RCC 7860 (cell line): ENCODE measurements around the gene FAM83C.

Experiments
- DNase-seq: peaks from one replicate; pipeline ENCODE4 v3.0.0-alpha.2; 2015; ENCODE audit warnings: low spot score
- FAIRE-seq: peaks from 2 replicates; lab custom pipeline; 2012; peaks lifted over from hg19 to GRCh38; lab: Jason Lieb, UNC

Gene FAM83C

GRCh38 chr20:35300469-35301262, 8.4 kb upstream of the FAM83C start:
- no peak for FAIRE-seq
- no peak for DNase-seq

GRCh38 chr20:35299780-35300179, 7.6 kb upstream of the FAM83C start:
- FAIRE-seq, result no peak
- DNase-seq, result no peak

DNA sequence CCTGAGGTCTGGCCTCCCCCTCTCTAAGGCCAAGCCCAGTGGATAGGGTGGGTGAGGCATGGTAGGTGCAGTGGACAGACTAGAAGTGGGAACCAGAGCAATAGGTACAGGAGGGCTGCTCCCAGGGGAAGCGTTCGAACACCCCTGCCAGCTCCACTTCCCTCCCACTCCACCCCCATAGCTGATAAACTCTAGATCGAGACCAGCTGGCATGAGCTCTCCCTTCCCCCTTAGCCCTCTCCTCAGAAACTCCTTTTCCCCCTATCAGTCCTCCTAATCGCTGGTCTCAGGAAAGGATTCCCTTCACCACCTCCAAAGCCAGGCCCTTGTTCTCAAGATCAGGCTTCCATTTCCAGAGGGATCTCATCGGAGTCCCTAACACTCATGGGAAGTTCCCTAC, 6.0 kb upstream of the FAM83C start:
- no peak for DNase-seq
- no peak for FAIRE-seq

GRCh38 chr20:35297740-35298139, 5.5 kb upstream of the FAM83C start:
- DNase-seq, result no peak
- FAIRE-seq, result no peak

- DNase-seq, result no peak
- no peak for FAIRE-seq
These were observed 4.9 kb upstream of the FAM83C start for GRCh38 chr20:35297155-35297554.

GRCh38 chr20:35296101-35296554, 3.9 kb upstream of the FAM83C start:
- FAIRE-seq (no peak), DNase-seq (no peak)

DNA sequence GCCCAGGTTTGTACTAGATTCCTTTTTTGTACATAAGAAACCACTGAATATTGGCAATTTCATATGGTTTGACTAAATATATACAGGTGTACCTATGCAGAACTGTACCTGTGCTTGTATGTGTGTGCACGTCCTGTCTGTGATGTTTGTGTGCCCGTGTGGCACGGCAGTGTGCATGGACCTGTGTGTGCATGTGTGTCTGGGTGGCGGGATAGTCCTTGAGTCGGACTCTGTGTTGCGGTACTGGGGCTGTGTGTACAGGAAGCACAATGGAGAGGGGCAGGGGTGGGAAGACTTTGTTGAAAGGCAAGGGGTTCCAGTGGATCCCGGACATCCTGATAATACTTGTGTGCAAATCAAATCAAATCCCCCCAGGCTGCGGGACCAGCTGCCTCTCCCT, 3.4 kb upstream of the FAM83C start:
- DNase-seq (no peak), FAIRE-seq (no peak)

GRCh38 chr20:35295058-35295457, 2.8 kb upstream of the FAM83C start:
- DNase-seq (no peak), FAIRE-seq (no peak)

- FAIRE-seq, result no peak
- DNase-seq, result no peak
These were observed 2.1 kb upstream of the FAM83C start for GRCh38 chr20:35294293-35294685.

DNA sequence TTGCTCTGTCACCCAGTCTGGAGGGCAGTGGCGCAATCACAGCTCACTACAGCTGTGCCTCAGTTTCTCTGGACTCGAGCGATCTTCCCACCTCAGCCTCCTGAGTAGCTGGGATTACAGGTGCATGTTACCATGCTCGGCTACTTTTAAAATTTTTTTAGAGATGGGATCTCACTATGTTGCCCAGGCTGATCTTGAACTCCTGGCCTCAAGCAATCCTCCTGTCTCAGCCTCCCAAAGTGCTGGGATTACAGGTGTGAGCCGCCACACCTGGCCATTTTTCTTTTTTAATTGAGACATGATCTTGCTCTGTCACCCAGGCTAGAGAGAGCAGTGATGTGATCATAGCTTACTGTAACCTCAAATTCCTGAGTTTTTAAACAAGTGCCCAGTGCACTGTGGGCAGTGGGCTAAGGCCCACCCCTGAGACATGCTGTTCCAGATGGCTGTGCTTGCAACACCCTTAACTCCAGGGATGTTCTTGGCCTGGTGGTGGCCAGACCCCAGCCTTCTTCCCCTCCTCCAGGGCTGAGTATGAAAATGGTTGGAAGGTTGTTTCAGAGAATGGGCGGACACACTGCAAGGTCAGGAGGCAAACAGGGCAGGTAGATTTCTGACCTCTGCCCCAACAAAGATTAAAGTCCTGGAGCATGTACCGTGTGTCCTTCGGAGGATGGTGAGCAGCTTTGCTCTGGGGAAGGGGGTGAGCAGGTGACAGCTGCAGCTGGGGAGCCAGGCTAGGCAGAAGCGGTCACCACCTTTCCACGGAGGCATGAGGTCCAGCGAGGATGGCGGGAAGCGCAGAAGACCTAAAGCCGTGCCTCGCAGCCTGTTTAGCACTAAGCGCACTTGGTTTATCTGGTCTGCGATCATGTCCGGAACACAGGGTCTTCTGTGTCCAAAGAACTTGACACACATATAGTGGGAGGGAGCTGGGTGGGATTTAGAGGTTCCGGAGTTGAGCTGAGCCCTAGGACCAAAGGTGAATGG, 1.4 kb upstream of the FAM83C start:
- no peak for DNase-seq
- no peak for FAIRE-seq

DNA sequence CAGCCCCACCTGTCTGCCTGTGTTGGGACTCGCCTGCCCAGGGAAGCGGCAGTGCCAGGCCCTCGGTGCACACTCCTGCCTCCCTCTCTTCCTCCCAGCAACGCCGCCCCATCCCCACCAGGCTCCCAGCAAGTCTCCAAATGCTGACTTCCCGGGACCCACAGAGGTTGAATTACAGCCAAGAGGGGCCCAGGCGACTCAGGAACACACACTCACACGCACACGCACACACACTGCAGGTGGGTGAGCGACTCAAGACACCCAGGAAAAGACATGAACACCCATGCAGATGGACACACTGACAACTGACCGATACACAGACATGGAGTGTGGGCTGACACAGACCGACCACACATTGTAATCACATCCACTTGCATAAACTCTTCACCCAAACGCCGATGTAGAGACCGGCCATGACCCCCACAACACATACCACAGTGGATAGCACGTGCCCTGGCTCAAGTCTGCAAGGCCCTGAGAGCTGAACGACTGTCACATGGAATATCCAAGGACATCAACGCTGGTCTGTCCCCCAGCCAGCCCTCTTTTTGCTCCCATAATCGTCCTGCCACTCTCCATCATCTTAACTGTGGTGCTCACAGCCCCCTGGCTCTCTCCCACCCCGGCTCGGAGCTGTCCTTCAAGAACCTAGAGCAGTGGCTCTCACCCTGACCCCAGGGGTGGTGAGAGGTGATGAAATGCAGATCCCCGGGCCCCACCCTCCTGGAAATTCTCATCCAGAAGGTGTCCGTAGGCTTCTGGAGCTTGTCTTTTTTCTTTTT, 470 bp upstream of the FAM83C start:
- no peak for FAIRE-seq

GRCh38 chr20:35290887-35291417, 1.3 kb downstream of the FAM83C start:
- DNase-seq (no peak), FAIRE-seq (no peak)

More for the DNA sequence above, 470 bp upstream of the FAM83C start:
- DNase-seq, result no peak

DNA sequence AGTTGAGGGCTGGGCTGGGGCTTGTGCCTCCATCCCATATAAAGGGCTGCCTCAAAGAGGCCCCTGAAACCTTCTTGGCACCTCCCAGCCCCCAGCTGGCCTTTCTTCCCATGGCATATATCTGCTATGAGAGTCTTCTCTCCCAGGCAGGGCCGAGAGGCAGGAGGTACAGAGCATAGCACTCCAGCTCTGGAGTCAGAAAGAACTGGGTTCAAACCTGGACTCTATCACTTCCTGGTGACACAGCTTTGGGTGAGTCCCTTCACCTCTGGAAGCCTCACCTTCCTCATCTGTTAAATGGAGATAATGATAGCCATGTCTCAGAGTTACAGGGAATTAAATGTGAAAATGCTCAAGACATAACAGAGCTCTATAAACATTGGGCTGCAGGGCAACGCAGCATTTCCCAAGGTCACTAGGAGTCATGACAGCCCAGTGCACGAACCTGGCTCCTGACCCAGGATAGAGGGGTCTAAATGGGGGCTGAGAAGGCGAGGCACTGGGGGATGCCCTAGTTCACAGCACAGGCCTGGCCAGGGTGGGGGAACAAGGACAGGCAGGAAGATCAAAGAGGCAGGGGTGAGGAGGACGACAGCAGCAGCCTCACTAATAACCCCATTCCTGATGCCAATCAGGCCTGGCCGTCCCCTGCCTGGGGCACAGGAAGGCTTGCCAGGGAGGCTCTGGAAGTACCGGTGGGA, 1.9 kb downstream of the FAM83C start:
- DNase-seq, result no peak
- FAIRE-seq, result no peak

DNA sequence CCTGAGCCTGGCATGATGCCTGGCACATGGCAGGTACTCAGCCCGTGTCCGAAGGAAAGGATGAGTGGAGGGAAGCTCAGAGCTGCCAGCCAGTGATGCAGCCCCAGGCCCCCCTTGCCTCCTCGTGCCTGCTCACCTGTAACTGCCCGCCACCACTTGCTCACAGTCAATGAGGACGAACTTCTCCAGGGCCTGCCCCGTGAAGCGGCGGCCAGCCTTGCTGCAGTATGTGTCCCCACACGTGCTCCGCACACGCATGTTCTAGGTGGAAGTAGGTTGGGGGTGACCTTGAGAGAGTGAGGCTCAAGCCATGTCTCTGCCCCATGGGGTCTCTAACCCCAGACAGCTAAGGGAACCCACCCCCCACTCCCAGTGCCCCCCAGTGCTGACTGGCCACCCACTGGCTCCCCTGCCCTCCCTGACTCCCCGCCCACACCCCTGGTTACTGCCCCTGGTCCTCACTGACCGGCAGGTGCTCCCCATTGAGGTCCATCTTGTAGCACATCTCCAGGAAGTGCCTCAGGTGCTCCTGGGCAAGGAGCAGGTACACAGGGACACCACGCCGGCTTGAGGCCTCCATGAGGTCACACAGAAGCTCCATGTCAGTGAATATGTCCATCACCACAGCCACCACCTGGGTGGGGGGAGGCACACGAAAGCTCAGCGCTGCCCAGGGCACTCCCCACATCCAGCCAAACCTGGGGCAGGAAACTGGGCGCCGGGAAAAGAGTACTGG, 3.7 kb downstream of the FAM83C start:
- FAIRE-seq (no peak), DNase-seq (no peak)

DNA sequence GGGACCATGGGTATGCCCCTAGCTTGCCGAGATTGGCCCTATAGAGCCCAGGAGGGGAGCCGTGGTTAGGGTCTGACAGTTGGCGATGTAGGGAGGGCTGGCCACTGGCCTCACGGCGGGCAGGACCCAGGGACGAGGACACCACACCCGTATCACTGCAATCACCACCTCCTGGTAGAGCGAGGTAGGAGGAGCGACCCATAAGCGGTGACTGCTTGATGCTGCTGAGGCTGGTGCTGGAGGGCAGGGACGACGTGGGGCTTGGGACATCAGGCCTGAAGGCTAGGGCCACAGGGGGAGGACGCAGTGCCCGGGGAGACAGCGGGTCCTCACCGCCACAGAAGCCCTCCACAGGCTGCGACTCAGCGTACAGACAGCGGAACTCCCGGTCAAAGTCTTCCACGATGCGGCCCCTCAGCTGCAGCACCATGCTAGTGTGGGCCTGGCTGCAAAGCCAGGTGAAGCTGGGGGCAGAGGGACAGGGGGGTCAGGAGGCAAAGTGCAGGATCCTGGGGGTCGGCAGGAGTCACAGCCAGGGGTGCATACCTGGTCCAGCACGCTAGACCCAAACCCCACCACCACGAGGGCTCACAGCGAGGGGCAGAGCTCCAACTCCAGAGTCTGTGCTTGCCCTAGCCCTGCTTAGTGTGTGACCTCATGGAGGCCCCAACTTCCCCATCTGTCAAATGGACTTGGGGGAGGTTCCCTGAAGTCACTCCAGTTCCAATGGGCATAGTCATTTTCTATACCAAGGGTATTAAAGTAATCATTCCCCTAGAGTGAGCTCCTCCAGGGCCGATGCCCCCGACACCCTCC, 4.5 kb downstream of the FAM83C start:
- DNase-seq (no peak), FAIRE-seq (no peak)

DNA sequence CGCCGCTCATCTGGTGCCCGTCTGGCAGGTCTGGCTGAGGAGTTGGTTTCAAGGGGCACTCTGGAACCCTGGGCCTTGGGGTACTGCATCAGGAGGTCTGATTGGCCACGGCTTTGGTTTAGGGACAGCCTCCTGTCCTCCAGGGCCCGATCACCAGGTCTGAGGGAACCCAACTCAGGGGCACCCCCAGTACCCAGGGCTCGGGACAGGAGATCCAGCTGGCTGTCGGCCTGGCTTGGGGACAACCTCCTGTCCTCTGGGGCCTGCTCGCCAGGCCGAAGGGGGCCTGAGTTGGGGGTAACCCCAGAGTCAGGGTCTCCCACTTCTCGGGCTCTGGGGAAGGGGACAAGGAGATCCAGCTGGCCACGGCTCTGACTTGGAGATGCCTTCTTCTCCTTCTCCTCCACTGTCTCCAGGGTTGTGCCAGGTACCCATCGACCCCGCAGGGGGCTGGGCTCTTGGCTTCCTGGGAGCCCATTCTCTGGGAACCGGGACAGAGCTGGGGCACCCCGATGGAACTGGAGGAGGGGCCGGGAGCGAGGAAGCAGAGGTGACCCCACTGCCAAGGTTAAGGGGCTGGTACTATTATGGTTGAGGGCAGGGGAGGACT, 5.2 kb downstream of the FAM83C start:
- FAIRE-seq, result no peak

GRCh38 chr20:35286077-35286898, 5.9 kb downstream of the FAM83C start:
- FAIRE-seq (no peak), DNase-seq (no peak)

More for the DNA sequence above, 5.2 kb downstream of the FAM83C start:
- no peak for DNase-seq

- DNase-seq, result peak; percentile 31
- no peak for FAIRE-seq
These were observed 6.5 kb downstream of the FAM83C start for GRCh38 chr20:35285806-35286076.
